Osteoblast (primary cell): ENCODE measurements around the gene FITM1. TPM values are rescaled to one million over a fixed set of nuclear protein-coding genes. Genes with fewer than 3 reads are reported as not detected.
"Not testable (repeated sequence)": the region's sequence is repeated elsewhere in the genome, so short reads cannot be mapped to it uniquely, and the experiment has no call there.

ENCODE experiments used
- DNase-seq: peaks from one replicate; pipeline ENCODE4 v3.0.0; 2011; ENCODE audit warnings: low spot score, mixed read lengths; ENCODE audit not compliant: insufficient read length; ENCODE audit errors: missing footprints
- H2AFZ ChIP-seq: 2 replicates; pipeline ENCODE4 v1.6.0; 2011; ENCODE audit warnings: mild to moderate bottlenecking, low read length
- H3K27ac ChIP-seq: 2 replicates; pipeline ENCODE4 v1.5.1; 2011; ENCODE audit warnings: mild to moderate bottlenecking, low read depth, low read length, moderate library complexity
- H3K27me3 ChIP-seq: 2 replicates; pipeline ENCODE4 v1.6.0; 2012; ENCODE audit warnings: mild to moderate bottlenecking, control low read depth, inconsistent platforms, low read length, moderate library complexity; ENCODE audit not compliant: insufficient read depth
- H3K36me3 ChIP-seq: 2 replicates; pipeline ENCODE4 v1.5.1; 2011; ENCODE audit warnings: mild to moderate bottlenecking, low read length, control low read depth, moderate library complexity; ENCODE audit not compliant: insufficient read depth
- H3K4me1 ChIP-seq: 2 replicates; pipeline ENCODE4 v1.5.1; 2011; ENCODE audit warnings: mild to moderate bottlenecking, low read length, control low read depth, moderate library complexity; ENCODE audit not compliant: insufficient read depth
- H3K4me2 ChIP-seq: 2 replicates; pipeline ENCODE4 v1.6.0; 2011; ENCODE audit warnings: mild to moderate bottlenecking, low read length; ENCODE audit not compliant: insufficient read depth
- H3K4me3 ChIP-seq: fragments of 200-600 bp; sonication (generic); 3 replicates; pipeline ENCODE4 v1.5.1; 2012; ENCODE audit warnings: mild to moderate bottlenecking, low read length, inconsistent platforms; ENCODE audit not compliant: insufficient read depth
- H3K79me2 ChIP-seq: 2 replicates; pipeline ENCODE4 v1.6.0; 2012; ENCODE audit warnings: mild to moderate bottlenecking, low read length, control low read depth, inconsistent platforms; ENCODE audit not compliant: insufficient read depth
- H3K9me3 ChIP-seq: 2 replicates; pipeline ENCODE4 v1.5.1; 2011; ENCODE audit warnings: low read depth, low read length, control low read depth
- H4K20me1 ChIP-seq: 2 replicates; pipeline ENCODE4 v1.6.0; 2012; ENCODE audit warnings: mild to moderate bottlenecking, low read length, control low read depth; ENCODE audit not compliant: insufficient read depth
- total RNA-seq: library from RNA; depleted of rRNA; stranded (reverse); fragments of >200 nt; gene quantifications from 2 replicates; pipeline ENCODE4 v1.2.3, GENCODE V29; 2012
- TF ChIP-seq, protein P1 (sequence below): IDR thresholded peaks from 2 replicates; pipeline ENCODE4 v1.5.1; 2011; ENCODE audit warnings: mild to moderate bottlenecking, low read depth, low read length, moderate library complexity; ENCODE audit errors: extremely low read depth

FITM1 gene
- total RNA-seq, 1 donor = 0.72 TPM

DNA sequence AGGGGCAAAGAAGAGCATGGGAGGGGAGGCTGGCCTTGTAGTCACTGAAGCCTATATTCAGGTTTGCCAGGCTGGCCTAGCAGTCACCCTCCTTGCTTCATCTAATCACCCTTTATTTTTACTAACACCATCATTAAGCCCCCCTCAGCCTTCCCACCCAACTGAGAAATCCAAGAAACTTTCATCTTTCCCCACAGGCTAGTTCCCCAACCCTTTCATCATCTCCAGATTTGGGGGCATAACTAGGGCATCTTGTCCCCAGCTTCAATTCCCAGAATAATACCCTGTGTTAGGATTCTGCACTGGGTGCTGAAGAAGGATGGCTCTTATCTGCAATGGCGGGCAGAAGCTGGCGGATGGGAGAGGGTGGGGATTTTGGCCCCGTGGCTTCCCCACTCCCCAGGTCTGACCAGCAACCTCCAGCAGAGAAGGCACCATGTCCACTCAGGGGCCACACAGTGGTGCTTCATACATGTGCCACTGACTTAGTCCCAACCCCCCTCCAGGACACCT lies 29.4 kb upstream of the FITM1 start:
- no peaks in the 10 kb centered on the region for H3K9me3 ChIP-seq
- no peaks in the 10 kb centered on the region for H3K27me3 ChIP-seq

DNA sequence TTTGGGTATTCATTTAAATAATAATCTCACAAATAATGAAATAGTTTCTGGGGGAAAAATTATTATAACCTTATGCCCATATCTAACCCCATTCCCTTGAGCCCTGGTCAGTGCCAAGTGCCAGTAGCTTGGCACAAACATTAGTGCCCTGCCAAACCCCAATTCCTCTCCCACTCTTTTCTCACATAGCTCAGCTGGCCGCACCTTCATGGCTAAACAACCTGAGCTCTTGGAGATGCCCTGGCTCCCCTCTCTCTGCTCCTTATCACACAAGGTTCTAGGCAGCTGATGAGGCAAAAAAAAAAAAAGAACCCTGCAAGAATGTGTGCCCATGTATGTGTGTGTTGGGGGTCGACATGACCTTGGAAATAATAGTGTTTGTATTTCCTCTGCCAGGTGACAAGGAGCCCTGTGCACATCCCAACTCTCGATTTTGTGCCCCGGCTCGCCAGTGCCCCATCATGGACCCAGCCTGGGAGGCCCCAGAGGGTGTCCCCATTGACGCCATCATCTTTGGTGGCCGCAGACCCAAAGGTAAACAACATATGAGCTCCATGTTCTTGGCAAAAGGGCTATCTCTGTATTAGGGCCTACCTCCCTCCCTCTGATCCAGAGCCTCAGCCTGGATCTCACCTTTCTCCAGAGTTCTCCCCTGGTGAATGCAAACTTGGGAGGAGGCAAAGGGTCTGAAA lies 28.0 kb upstream of the FITM1 start:
- no peaks in the 10 kb centered on the region for H3K9me3 ChIP-seq
- no peak overlapping the region for H2AFZ ChIP-seq
- peak; percentile 56 for DNase-seq
- no peaks in the 10 kb centered on the region for H3K27me3 ChIP-seq
- H3K27ac ChIP-seq = no peak overlapping the region
- H3K4me2 ChIP-seq = no peak overlapping the region
- no peaks in the 10 kb centered on the region for H3K4me1 ChIP-seq
- peaks cover 24% of the 10 kb centered on the region for H3K36me3 ChIP-seq
- no peak overlapping the region for H3K4me3 ChIP-seq
- no peaks in the 10 kb centered on the region for H4K20me1 ChIP-seq
- H3K79me2 ChIP-seq = no peaks in the 10 kb centered on the region
- TF ChIP-seq, protein P1, sequence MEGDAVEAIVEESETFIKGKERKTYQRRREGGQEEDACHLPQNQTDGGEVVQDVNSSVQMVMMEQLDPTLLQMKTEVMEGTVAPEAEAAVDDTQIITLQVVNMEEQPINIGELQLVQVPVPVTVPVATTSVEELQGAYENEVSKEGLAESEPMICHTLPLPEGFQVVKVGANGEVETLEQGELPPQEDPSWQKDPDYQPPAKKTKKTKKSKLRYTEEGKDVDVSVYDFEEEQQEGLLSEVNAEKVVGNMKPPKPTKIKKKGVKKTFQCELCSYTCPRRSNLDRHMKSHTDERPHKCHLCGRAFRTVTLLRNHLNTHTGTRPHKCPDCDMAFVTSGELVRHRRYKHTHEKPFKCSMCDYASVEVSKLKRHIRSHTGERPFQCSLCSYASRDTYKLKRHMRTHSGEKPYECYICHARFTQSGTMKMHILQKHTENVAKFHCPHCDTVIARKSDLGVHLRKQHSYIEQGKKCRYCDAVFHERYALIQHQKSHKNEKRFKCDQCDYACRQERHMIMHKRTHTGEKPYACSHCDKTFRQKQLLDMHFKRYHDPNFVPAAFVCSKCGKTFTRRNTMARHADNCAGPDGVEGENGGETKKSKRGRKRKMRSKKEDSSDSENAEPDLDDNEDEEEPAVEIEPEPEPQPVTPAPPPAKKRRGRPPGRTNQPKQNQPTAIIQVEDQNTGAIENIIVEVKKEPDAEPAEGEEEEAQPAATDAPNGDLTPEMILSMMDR = no peak

More for the DNA sequence above, 29.4 kb upstream of the FITM1 start:
- peak; percentile 55 for DNase-seq
- H3K36me3 ChIP-seq = peaks cover 24% of the 10 kb centered on the region
- H3K27ac ChIP-seq = no peak overlapping the region
- no peaks in the 10 kb centered on the region for H3K79me2 ChIP-seq
- H4K20me1 ChIP-seq = no peaks in the 10 kb centered on the region
- no peak overlapping the region for H3K4me2 ChIP-seq
- no peak overlapping the region for H3K4me3 ChIP-seq
- H2AFZ ChIP-seq = no peak overlapping the region
- no peaks in the 10 kb centered on the region for H3K4me1 ChIP-seq
- TF ChIP-seq, protein P1 = no peak

DNA sequence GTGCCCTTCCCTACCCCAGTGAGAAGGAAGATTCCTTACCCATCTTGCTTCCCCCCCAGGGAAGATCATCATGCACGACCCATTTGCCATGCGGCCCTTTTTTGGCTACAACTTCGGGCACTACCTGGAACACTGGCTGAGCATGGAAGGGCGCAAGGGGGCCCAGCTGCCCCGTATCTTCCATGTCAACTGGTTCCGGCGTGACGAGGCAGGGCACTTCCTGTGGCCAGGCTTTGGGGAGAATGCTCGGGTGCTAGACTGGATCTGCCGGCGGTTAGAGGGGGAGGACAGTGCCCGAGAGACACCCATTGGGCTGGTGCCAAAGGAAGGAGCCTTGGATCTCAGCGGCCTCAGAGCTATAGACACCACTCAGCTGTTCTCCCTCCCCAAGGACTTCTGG lies 27.0 kb upstream of the FITM1 start:
- Histone ChIP-seq H4K20me1 (no peaks in the 10 kb centered on the region), H3K36me3 (peaks cover 22% of the 10 kb centered on the region), H3K27me3 (no peaks in the 10 kb centered on the region), H3K4me2 (no peak overlapping the region), H3K27ac (no peak overlapping the region), H3K79me2 (no peaks in the 10 kb centered on the region), H3K4me1 (no peaks in the 10 kb centered on the region), H3K4me3 (no peak overlapping the region), H2AFZ (no peak overlapping the region), H3K9me3 (no peaks in the 10 kb centered on the region)
- TF ChIP-seq, protein P1 = no peak
- DNase-seq = no peak

DNA sequence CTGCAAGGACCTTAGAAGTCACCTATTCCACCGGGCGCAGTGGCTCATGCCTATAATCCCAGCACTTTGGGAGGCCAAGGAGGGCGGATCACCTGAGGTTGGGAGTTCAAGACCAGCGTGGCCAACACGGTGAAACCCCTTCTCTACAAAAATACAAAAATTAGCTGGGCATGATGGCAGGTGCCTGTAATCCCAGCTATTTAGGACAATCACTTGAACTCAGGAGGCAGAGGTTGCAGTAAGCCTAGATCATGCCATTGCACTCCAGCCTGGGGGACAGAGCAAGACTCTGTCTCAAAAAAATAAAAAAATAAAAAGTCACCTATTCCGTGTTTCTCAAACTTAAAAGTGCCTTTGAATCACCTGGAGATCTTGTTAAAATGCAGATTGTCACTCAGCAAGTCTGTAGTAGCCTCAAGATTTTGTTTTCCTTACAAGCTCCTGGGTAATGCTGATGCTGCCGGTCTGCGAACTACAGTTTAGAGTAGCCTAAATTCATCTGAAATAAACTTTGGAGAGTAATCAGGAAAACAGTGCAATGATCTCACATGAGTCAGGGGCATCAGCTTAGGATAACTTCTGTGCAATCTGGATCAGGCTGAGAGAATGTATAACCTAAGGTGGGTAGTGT lies 24.7 kb upstream of the FITM1 start:
- not testable (repeated sequence) for H3K4me1 ChIP-seq, H3K4me2 ChIP-seq, H3K4me3 ChIP-seq, H3K9me3 ChIP-seq, H3K79me2 ChIP-seq, H3K27me3 ChIP-seq, DNase-seq, H2AFZ ChIP-seq, H3K27ac ChIP-seq, H4K20me1 ChIP-seq
- peaks cover 16% of the 10 kb centered on the region for H3K36me3 ChIP-seq
